AG10803 (cell line): ENCODE measurements around the gene AURKA.
"Not testable (repeated sequence)": the region's sequence is repeated elsewhere in the genome, so short reads cannot be mapped to it uniquely, and the experiment has no call there.

Experiments used
- DNase-seq: peaks from one replicate; pipeline ENCODE4 v3.0.0; 2010; ENCODE audit warnings: low read depth
- H3K4me3 ChIP-seq: 2 replicates; pipeline ENCODE4 v1.5.1; 2011; ENCODE audit warnings: mild to moderate bottlenecking, low read length, control low read depth
- TF ChIP-seq, protein P1 (sequence below): conservative IDR thresholded peaks from 2 replicates; pipeline ENCODE4 v1.5.1; 2011; ENCODE audit warnings: mild to moderate bottlenecking, low read length, control low read depth, inconsistent platforms

The AURKA gene

DNA sequence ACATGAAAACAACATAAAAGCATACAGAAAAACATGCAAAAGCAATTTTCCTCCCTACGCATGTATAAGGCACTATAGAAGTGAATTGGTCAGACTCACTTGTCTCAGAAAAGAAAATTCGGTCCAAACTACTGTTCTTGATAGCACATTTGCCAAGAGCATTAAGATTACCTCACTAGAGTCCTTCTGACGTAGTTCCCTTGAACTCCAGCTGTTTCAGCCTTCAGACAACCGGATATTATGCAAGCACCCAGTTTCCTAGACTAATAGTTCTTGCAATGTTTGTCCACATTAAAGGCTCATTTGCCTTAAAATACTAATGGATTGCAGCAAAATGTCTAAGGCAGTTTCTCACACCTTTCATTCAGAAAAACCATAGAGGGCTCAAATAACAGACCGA lies 17.5 kb upstream of the AURKA start:
- TF ChIP-seq, protein P1, sequence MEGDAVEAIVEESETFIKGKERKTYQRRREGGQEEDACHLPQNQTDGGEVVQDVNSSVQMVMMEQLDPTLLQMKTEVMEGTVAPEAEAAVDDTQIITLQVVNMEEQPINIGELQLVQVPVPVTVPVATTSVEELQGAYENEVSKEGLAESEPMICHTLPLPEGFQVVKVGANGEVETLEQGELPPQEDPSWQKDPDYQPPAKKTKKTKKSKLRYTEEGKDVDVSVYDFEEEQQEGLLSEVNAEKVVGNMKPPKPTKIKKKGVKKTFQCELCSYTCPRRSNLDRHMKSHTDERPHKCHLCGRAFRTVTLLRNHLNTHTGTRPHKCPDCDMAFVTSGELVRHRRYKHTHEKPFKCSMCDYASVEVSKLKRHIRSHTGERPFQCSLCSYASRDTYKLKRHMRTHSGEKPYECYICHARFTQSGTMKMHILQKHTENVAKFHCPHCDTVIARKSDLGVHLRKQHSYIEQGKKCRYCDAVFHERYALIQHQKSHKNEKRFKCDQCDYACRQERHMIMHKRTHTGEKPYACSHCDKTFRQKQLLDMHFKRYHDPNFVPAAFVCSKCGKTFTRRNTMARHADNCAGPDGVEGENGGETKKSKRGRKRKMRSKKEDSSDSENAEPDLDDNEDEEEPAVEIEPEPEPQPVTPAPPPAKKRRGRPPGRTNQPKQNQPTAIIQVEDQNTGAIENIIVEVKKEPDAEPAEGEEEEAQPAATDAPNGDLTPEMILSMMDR: no peak
- DNase-seq: peak; percentile 47
- H3K4me3 ChIP-seq: no peak overlapping the region

DNA sequence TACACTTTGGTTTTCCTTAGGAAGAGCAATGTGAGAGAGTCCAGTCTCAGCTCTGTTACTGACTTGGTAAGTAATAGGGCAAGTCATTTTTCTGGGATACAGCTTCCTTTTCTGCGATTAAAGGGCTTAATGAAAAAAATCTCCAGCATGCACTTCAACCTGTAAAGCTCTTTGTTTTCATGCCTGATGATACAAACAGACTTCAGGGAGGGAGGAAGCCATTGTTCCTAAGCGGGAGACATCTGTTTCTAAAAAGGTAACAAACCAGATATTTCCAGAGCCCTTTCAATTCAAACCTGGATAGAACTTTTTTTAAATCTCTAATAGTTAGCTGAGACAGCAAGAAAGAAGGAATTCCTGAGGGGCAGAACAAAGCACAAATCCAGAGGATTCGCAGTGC lies 14.9 kb upstream of the AURKA start:
- no peak for DNase-seq
- TF ChIP-seq, protein P1: no peak
- H3K4me3 ChIP-seq: no peak overlapping the region

DNA sequence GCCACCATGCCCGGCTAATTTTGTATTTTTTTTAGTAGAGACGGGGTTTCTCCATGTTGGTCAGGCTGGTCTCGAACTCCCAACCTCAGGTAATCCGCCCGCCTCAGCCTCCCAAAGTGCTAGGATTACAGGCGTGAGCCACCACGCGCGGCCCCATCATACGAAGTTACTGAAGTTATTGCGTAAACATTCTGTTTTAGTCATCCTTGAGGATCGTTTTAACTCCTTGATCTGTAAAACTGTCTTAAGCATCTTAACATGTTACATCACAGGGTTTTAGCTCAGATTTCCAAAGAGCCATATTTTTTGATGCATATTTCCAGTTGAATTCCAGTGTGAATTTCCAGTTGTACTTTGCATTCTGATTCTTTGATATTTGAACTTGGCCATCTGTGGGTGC lies 13.3 kb upstream of the AURKA start:
- H3K4me3 ChIP-seq, DNase-seq: not testable (repeated sequence)

DNA sequence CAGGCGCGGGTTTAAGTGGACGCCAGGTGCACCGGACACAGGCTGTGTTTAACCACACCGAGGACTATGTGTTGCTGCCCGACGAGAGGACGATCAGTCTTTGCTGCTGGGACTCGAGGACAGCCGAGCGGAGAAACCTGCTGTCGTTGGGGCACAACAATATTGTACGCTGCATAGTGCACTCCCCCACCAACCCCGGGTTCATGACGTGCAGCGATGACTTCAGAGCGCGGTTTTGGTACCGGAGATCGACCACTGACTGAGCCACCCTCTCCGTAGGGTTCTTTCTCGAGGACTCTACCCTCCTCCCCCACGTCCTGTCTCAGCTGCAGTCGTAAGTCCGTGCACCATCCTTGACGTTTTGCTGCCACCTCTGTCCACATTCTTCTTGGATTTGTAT lies 11.4 kb upstream of the AURKA start:
- H3K4me3 ChIP-seq: no peak overlapping the region
- DNase-seq: no peak
- TF ChIP-seq, protein P1: no peak

DNA sequence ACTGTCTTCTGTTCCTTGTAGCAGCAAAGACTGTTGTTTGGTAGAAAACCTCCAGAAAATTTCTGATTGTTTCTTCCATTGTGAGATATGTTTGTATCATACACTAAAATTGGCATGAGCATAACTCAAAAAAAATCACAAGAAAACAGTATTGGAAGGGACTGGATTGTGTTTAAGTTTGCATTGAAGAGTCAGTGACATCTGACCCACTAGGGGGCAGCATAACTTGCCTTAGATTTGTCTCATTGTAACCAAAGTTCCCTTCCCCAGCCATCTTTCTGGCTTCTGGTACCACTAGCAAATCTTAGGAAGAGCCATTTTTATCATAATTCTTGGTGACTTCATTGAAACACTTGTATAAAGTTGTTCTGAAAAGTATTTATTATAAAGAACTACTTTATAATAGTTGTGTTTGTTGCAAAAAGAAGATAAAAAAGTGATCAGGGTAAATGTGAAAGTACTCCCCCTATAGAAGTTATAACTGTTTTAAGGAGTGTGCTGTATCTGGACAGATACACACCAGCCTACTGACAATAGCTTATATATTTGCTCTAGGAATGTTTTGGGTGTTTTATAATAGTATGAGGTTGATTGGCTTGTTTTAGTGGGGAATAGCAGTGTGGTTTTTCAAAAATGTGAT lies 8.1 kb upstream of the AURKA start:
- TF ChIP-seq, protein P1: peak; percentile 89
- DNase-seq: peak; percentile 80
- no peak overlapping the region for H3K4me3 ChIP-seq

DNA sequence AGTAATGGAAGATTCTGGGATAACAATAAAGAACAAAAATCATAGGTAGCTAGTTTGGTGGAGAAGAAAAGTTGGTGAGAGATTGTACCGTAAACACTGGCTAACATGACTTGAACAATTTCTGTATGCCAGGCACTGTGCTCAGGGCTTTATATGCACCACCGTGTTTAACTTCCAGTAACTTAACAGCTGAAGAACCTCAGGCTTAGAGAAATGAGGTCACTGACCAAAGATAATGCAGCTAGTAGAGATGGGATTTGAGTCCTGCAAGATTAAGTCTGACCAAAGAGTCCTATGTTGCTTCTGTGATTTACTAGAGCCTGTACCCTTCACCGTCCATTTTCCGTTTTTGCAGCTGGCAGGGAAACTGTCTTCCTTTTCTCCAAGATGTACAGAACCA lies 3.2 kb upstream of the AURKA start:
- TF ChIP-seq, protein P1: no peak
- no peak overlapping the region for H3K4me3 ChIP-seq
- no peak for DNase-seq

DNA sequence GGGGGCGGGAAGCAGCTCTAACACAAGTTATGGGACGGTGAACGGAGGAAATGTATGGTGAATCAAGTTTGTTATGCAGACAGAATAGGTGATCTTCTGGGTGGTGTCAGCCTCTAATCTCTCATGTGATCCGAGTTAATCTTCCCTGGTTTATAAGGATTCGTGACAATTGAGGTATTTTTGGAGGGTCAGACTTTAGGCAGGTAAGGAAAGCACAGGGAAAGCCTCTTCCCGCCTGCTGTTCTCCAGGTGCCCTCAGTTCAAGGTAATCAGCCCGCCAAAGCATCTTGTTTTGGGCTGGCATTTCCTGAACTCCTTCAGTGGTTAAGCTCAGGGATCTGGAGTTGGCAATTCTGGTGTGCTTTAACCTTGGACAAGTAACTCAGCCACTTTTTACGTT lies 1.6 kb upstream of the AURKA start:
- H3K4me3 ChIP-seq: peak overlapping the region; percentile 81
- TF ChIP-seq, protein P1: no peak
- DNase-seq: no peak
